ENCODE measurements around the gene SLPI.

GRCh38 chr20:45253261-45253660 lies 1.1 kb downstream of the SLPI start:
- TF ChIP-seq YY1 (IDR thresholded peaks at IDR 0.05; ENCODE audit: insufficient read depth, insufficient read length) (no peak), ZNF274 (IDR thresholded peaks at IDR 0.05; ENCODE audit: low read depth, low read length) (no peak), SUZ12 (IDR thresholded peaks at IDR 0.05; ENCODE audit: extremely low read depth, insufficient read depth, insufficient read length) (no peak)
